ES-I3 (cell line): ENCODE measurements around the gene SMTN.

Experiments used
- H3K36me3 ChIP-seq: 2 replicates; pipeline ENCODE4 v1.6.1; 2013; ENCODE audit warnings: mild to moderate bottlenecking, low read length, control low read depth, moderate library complexity; ENCODE audit not compliant: insufficient read depth
- H3K4me1 ChIP-seq: 2 replicates; pipeline ENCODE4 v1.6.1; 2013; ENCODE audit warnings: mild to moderate bottlenecking, control low read depth, low read length; ENCODE audit not compliant: insufficient read depth
- H3K9ac ChIP-seq: 2 replicates; pipeline ENCODE4 v1.6.1; 2013; ENCODE audit warnings: low read depth, mild to moderate bottlenecking, low read length, moderate library complexity
- H3K9me3 ChIP-seq: 2 replicates; pipeline ENCODE4 v1.6.1; 2013; ENCODE audit warnings: mild to moderate bottlenecking, low read length, moderate library complexity; ENCODE audit not compliant: control insufficient read depth, insufficient read depth

SMTN gene

GRCh38 chr22:31130873-31131272 lies 49.8 kb downstream of the SMTN start:
- no peaks in the 10 kb centered on the region; the same call in 1 of the 2 replicates for H3K4me1 ChIP-seq
- H3K9me3 ChIP-seq = no peaks in the 10 kb centered on the region
- H3K36me3 ChIP-seq = peaks cover 11% of the 10 kb centered on the region; the same call in 1 of the 2 replicates
- no peak overlapping the region for H3K9ac ChIP-seq

DNA sequence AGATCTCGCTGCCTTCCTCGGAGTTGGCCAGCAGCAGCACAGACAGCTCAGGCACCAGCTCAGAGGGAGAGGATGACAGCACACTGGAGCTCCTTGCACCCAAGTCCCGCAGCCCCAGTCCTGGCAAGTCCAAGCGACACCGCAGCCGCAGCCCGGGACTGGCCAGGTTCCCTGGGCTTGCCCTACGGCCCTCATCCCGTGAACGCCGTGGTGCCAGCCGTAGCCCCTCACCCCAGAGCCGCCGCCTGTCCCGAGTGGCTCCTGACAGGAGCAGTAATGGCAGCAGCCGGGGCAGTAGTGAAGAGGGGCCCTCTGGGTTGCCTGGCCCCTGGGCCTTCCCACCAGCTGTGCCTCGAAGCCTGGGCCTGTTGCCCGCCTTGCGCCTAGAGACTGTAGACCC lies 52.8 kb downstream of the SMTN start:
- H3K9me3 ChIP-seq = no peaks in the 10 kb centered on the region
- peaks cover 11% of the 10 kb centered on the region; the same call in 1 of the 2 replicates for H3K36me3 ChIP-seq
- no peak overlapping the region for H3K9ac ChIP-seq
- no peaks in the 10 kb centered on the region; the same call in 1 of the 2 replicates for H3K4me1 ChIP-seq

DNA sequence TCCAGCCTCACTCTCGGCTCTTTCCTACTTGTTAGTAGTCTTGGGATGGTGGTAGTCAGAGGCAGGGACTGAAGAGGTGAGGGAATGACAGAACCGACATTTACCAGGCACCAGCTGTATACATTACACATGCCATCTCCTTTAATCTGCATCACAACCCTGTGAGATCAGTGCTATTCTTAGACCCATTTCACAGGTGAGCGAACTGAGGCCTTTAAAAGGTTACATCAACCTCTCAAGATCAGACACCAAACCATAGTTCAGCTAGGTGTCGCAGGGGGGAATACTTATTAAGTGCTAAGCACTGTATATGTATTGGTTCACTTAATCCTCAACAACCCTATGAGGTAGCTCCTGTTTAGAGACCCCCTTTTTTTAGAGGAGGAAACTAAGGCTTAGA lies 53.6 kb downstream of the SMTN start:
- Histone ChIP-seq H3K9ac (no peak overlapping the region), H3K36me3 (peaks cover 11% of the 10 kb centered on the region; the same call in 1 of the 2 replicates), H3K9me3 (no peaks in the 10 kb centered on the region), H3K4me1 (peaks cover 3% of the 10 kb centered on the region; the same call in 1 of the 2 replicates)

DNA sequence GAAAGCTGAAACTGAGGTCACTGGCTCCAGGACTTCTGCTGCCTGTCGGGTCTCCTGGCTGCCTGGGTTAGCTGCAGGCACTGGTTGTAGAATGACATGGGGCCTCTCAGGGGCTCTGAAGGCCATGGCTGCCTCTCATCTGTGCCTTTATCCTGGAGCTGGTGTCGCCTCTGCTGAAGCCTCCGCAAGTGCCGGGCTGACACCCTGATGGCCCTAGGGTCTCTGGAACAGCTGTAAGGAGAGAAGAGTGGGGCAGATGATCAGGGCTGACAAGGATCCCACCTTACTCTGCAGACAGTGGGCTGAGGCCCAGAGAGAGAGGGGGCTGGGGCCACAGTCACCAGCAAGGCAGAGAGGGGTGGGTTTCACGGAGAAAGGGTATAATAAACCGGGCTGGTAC lies 54.6 kb downstream of the SMTN start:
- Histone ChIP-seq H3K4me1 (peaks cover 5% of the 10 kb centered on the region), H3K9ac (no peak overlapping the region), H3K9me3 (no peaks in the 10 kb centered on the region), H3K36me3 (peaks cover 11% of the 10 kb centered on the region; the same call in 1 of the 2 replicates)

GRCh38 chr22:31136155-31136554 lies 55.0 kb downstream of the SMTN start:
- Histone ChIP-seq H3K36me3 (peaks cover 11% of the 10 kb centered on the region; the same call in 1 of the 2 replicates), H3K9me3 (no peaks in the 10 kb centered on the region), H3K9ac (no peak overlapping the region), H3K4me1 (peaks cover 9% of the 10 kb centered on the region)

DNA sequence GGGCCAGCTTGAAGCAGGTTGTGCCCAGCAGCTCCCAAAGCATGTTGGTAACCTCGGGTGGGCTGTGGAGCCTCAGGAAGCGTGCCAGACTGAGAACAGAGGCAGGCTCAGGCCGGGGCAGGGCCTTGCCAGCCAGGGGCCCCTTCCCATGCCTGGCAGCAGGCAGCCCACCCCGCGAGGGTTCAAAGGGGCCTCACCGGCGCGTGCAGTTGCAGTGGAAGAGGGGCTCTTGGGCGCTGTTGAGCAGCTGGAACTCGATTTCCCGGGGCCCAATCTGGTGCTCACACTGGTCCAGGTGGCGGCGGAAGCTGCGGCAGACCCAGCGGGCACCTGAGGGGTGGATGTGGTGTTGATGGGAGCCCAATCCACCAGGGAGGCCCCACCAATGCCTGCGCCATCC lies 55.6 kb downstream of the SMTN start:
- Histone ChIP-seq H3K36me3 (peaks cover 11% of the 10 kb centered on the region; the same call in 1 of the 2 replicates), H3K9me3 (no peaks in the 10 kb centered on the region), H3K4me1 (peaks cover 11% of the 10 kb centered on the region), H3K9ac (no peak overlapping the region)

- no peaks in the 10 kb centered on the region for H3K9me3 ChIP-seq
- no peak overlapping the region for H3K9ac ChIP-seq
- peaks cover 11% of the 10 kb centered on the region for H3K4me1 ChIP-seq
- H3K36me3 ChIP-seq = peaks cover 11% of the 10 kb centered on the region; the same call in 1 of the 2 replicates
These were observed 56.6 kb downstream of the SMTN start for GRCh38 chr22:31137721-31138120.

DNA sequence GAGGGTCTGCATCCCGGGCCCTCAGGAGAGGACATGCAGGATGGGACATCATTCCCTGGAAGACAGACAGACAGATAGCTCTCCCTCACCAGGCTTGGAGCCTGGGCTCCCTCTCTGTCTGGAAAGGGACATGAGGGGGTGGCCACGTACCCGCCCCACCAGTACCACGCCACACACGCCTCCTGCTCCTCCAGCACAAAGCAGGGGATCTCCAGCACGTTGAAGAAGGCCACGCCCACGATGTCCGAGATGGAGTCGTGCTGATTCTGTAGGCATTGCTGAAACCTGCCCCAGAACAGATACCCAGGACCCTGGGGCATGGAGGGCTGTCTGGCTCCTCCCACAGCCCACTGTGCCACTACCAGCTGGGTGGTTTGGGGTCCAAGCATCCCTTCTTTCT lies 57.0 kb downstream of the SMTN start:
- Histone ChIP-seq H3K36me3 (peaks cover 11% of the 10 kb centered on the region; the same call in 1 of the 2 replicates), H3K9me3 (no peaks in the 10 kb centered on the region), H3K4me1 (peaks cover 11% of the 10 kb centered on the region), H3K9ac (no peak overlapping the region)

DNA sequence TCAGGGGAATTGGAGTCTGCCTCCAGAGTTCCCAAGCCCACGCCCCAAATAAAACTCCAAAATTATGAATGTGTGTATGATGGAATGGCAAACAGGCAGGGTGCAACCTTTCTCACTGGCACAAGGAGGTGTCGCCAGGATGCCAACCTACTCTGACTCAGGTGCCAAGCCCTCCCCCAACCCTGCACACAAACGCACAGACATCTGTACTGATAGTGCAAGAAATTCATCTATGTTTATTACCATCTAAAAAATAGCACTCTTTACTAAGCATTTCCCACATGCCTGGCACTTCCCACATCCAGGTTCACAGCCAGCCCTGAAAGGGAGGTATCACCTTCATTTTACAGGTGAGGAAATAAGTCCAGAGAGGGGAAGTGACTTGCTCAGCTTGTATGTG lies 57.9 kb downstream of the SMTN start:
- H3K9me3 ChIP-seq = no peaks in the 10 kb centered on the region
- H3K9ac ChIP-seq = no peak overlapping the region
- H3K36me3 ChIP-seq = peaks cover 11% of the 10 kb centered on the region; the same call in 1 of the 2 replicates
- H3K4me1 ChIP-seq = peaks cover 11% of the 10 kb centered on the region

- Histone ChIP-seq H3K36me3 (peaks cover 2% of the 10 kb centered on the region; the same call in 1 of the 2 replicates), H3K9me3 (no peaks in the 10 kb centered on the region), H3K9ac (peak within 1 kb of the TSS; percentile 31), H3K4me1 (peaks cover 11% of the 10 kb centered on the region)
These were observed 59.0 kb downstream of the SMTN start, which contains the start of gene PLA2G3 for GRCh38 chr22:31139866-31140716. Gene PLA2G3, minus strand, starts transcription at chr22:31140508. Its CDS starts 154 bp downstream, at chr22:31140354.

DNA sequence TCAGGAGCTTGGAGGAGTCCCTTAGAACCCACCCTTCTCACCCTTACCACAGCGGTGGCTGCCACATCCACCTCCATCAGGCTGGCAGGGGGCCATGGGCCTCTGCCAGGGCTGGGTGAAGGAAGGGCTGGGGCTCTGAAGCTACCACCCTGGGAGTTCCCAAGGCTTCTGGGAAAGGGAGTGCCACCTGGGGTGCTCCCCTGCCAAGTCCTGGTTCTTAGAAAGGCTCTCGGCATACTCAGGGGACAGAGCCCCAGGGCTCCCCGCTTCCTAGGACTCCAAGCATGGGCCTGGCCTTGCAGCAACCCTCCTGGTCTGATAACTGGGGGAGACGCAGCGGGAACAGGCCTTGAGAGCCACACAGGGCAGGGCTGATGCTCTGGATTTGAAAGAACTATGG lies 59.6 kb downstream of the SMTN start:
- H3K4me1 ChIP-seq = peaks cover 11% of the 10 kb centered on the region
- no peaks in the 10 kb centered on the region for H3K9me3 ChIP-seq
- H3K9ac ChIP-seq = no peak overlapping the region
- H3K36me3 ChIP-seq = no peaks in the 10 kb centered on the region; the same call in 1 of the 2 replicates

DNA sequence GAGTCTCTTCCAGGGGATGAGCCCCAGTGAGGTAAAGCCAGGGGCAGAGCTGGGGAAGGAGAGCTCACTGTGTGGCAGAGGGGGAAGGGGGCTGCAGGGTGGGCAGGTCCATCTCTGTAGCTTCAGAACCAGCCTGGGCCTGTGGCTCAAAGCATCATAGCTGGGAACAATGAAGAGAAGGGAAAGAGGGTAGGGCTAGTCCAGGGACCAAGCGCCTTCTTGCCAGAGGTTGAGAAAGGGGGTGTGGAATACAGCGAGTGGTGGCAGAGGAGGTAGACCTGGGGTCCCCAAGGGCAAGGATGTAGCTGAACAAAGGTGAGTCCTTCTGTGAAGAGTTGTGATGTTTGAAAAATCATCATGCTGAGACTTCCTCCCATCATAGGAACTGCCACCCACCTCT lies 60.4 kb downstream of the SMTN start:
- Histone ChIP-seq H3K36me3 (no peaks in the 10 kb centered on the region; the same call in 1 of the 2 replicates), H3K9ac (no peak overlapping the region), H3K9me3 (no peaks in the 10 kb centered on the region), H3K4me1 (peaks cover 11% of the 10 kb centered on the region)

DNA sequence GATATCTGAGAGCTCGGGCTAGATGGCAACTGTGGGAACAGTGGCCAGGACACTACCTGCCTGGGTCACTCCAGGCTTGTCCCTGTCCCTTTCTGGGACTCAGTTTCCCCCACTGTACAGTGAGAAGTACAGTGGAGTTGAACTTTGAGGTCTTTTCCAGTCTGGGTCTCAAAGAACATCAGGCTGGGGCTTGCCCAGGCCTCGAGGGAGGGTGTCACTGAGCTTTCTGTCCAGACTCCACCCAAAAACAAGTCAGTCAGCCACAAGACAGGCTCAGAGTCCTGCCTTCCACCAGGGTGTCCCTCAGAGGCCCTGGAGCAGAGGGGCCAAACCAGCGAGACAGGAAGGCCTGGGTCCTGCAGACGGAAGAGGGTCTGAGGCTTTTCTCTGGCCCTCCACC lies 61.2 kb downstream of the SMTN start:
- Histone ChIP-seq H3K9ac (no peak overlapping the region), H3K9me3 (0 out of 2 replicates have a peak, but pooled peaks cover 5% of the 10 kb centered on the region), H3K36me3 (no peaks in the 10 kb centered on the region; the same call in 1 of the 2 replicates), H3K4me1 (peaks cover 11% of the 10 kb centered on the region)

DNA sequence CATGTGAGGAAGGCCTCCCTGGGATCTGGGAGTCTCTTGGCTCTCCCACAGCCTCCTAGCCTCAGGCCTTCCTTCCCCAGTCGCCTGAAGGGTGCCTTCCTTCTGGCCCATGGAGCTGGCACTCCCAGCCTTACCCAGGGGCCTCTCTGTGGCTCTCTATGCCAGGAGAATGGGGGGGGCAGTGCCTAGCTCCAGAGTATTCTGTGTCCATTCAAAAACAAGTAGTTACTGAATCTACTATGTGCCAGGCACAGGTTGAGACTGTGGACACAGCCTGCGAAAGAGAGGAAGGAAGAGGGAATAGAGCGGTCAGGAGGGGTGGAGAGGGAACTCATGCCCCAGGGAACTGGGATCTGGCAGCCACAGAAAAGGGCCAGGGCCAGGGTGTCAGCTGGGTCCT lies 61.9 kb downstream of the SMTN start:
- H3K9ac ChIP-seq = no peak overlapping the region
- peaks cover 11% of the 10 kb centered on the region for H3K4me1 ChIP-seq
- no peaks in the 10 kb centered on the region; the same call in 1 of the 2 replicates for H3K36me3 ChIP-seq
- 0 out of 2 replicates have a peak, but pooled peaks cover 6% of the 10 kb centered on the region for H3K9me3 ChIP-seq

DNA sequence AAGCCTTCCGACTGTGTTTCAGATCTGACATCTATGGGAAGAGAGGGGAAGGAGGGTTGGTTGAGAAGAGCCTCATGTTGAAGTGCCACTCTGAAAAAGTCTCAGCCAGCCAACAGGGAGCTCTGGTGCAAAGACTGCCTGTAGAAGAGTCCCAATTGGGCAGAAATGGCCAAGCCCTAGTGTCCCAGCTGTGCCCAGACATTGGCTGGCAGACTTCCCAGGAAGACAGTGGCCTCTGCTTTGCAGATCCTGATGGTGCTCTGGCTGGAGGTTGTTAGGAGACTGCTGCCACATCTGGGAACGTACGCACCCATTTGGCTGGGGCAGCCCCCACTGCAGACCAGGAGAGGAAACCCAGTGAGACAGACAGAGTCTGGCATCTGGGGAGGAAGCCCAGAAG lies 62.4 kb downstream of the SMTN start:
- Histone ChIP-seq H3K36me3 (no peaks in the 10 kb centered on the region; the same call in 1 of the 2 replicates), H3K9ac (no peak overlapping the region), H3K9me3 (0 out of 2 replicates have a peak, but pooled peaks cover 6% of the 10 kb centered on the region), H3K4me1 (peaks cover 11% of the 10 kb centered on the region)
